Fibroblast of skin of abdomen (primary cell): Measurements from ENCODE around the gene BGLAP.
A peak's percentile ranks its signal among the peaks of the same experiment; 100 is the strongest.

Experiments used
- DNase-seq: peaks from one replicate; pipeline ENCODE4 v3.0.0-alpha.2; 2013

The BGLAP gene

DNA sequence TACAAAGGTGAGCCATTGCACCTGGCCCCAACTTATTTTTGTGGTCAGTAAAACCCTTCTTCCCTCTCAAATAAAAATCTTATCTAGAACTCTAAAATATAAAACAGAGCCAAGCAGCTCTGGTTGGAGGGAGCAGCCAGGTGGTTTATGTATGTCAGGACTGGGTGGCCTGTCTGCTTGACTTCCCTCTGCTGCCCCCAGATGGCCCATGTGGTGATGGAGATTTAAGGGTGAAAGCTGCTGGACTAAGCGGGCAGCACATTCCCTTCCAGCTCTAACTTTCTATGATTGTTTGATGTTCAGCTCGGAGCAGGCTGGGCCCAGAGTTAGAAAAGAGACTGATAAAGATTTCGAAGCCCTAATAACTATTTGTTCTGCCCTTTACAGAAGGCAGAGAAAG, 17.8 kb downstream of the BGLAP start:
- no peak for DNase-seq

DNA sequence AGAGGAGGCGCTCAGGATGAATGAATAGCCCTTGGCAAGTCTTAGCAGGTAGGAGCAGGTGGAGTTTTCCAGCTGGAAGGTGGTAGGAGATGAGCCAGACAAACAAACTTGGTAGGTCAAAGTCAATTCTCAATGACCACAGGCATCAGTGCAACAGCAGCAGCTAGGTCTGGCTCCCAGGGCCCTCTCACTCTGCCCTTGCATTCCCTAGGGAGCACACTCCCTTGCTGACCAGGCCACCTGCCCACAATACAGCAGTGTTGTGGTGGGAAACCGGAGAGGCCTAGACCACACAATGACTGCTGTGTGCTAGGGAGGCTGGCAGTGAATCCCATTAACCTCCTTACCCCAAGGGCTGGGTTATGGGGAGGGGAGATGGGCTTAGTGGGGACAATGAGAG, 18.9 kb downstream of the BGLAP start:
- no peak for DNase-seq

DNA sequence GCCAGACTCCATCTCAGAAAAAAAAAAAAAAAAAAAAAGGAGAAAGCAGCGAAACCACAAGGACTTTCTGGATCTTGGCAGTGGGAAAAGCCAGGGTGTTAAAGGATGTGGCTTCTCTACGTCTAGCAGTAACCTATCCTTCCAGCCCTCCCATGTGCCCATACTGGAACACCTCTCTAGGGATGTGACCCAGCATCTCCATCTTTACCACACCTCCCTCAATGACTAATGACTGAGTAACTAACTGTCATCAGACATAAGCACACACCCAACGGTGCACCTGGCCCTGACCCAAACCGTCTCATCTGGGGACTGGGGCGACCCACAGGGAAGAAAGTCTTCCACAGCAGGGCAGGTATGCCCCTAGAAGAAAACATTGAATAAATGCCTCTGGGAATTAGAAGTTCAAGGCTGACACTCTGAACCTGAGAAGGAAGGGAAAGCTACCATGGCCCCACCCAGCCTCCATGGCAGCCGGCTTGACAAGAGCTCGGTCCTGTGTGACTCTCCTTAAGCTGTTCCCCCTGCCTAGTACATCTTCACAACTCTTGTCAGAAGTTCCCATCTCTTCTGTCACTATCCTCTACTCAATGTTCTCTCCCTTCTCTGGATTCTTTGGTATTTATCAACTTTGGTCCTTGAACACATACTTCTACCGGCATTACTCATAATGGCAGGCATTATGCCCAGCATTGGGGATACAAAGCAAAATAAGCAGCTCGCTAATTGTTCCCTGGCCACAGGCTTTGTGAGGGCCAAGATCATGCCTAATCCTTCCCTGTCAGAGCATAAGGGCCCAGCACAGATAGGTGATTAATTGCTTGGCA, 20.7 kb downstream of the BGLAP start:
- peak; percentile 78 for DNase-seq

DNA sequence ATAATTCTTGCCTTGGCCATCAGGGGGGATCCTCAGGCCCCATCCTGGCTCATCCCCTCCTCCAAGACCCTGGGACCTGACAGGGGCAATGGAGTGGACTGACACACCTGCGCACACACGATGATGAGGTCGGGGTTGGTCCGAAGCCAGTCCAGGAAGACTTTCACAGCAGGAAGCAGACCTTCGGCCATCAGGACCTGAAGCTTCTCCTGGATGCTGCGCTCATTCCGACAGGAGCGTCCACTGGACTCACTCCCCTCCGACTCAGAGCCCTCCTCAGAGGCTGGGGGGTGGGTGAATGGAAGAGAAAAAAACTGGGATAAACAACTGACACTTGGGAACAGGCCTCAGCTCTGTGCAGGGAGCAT, 21.3 kb downstream of the BGLAP start:
- DNase-seq: no peak

DNA sequence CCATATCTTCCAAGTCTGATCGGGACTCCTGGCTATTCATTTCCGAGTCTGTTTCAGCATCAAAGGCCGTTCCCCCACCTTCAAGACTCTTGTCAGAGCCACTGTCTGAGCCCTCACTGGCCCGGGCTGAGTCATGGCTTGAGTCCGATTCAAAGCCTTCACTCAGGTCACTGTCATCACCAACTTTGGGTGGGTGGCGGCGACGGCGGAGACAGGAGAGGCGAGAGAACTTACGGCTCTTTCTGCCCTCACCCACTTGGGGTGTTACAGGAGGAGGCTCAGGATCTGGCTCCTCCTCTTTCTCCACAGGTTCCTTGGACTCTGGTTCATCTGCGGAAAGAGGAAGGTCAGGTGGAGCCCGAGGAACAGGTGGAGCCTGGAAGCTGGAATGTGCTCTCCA, 24.1 kb downstream of the BGLAP start:
- no peak for DNase-seq

DNA sequence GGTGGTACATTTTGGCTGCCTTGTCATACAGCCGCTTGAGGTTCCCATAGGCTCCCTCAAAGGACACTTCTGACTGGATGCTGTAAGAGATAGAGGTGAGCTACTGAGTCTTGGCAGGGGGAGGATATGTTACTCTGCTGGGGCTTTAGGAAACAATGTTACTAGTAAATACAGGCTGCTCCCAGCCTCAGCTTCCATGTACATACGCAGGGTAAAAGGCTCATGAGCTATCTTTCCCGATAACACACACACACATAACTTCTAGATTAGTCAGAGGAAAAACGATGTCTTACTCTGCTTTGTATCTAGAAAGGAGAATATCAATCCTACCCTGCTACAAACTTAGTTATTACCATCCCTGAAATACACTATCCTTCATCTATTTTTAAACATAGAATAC, 26.4 kb downstream of the BGLAP start:
- DNase-seq: no peak

DNA sequence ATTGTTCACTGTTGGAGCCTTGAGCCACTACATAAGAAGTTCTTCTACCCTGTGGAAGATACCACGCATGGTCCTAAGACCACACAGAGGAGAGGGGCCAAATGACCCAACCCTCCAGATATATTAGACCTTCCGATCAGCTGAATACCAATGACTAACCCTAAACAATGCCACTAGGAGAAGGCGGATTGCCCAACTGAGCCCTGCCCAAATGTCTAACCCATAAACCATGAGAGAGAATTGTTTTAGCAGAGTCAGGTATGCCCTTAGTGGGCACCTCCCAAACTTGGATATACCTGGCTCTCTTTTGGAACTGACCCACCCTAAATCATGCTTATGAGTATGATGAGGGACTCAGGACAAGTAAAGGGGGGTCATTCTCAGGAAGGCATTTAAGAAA, 28.3 kb downstream of the BGLAP start:
- no peak for DNase-seq

DNA sequence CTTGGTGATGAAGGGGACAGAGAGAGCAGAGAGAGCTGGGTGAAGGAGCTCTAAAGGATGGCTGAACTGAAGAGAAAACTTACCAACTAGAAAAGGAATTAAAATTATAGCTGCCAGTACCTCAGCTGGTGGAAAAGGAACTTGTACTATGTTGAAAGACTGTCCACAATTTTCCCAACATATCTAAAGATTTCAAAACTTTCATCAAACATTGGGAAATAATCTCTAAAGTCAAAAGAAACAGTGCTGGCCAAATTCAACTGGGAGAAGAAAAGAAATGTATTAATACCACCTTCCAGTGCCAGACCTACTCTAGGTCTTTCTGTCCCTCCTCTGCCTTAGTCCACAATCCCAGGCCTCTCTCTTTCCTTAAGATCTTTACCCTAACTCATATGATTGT, 34.5 kb downstream of the BGLAP start:
- no peak for DNase-seq

DNA sequence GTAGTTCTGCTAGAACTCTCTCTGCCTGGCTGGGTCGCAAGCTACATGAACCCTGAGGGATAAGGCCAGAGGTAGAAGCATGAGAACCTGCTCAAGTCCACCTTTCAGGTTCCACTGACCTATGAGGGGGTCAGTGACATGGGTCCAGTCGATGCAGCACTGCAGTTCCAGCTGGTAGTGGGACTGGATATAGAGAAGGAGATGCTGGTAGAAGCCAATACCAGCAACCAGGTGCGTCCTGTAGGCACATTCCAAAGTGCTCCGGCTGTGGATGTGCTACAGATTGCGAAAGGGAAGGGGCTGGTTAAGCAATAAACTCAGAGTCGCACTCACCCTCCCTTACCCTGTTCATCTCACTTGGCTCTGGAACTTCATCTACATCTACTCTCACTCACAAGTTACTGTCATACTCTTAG, 35.0 kb downstream of the BGLAP start:
- DNase-seq: no peak

DNA sequence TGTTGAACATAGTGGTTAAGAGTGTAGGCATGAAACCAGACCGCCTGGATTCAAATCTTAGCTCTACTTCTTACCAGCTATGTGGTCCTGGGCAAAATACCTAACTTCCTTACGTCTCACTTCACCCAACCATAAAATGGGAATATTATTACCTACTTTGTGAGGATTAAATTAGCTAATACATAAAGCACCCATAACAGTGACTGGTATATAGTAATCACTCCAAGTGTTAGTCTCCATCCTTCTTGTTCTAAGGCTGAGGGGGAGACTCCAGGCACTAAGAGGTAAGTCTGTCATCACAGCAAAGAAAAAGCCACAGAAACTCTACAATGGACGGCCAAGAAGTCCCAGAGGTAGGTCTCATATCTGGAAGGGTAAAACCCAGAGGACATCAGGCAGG, 37.9 kb downstream of the BGLAP start:
- DNase-seq: no peak

DNA sequence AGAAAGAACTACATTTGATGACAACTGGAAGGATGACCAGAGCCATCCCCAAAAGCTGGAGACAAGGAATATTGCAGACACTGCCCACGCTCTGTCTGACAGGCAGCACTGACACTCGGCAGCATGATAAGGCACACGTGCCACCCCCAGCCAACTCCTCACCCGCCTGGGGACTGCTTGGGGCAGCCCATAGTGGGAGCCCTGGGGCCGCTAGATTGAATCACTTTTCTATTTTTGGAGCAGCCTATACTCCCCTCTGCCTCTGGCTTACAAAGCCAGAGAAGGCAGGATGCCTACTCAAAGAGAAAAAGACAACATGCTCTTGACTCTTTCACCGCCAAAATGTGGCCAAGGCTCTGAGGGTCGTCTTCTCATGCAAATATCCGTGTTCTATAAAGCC, 39.3 kb downstream of the BGLAP start:
- DNase-seq: peak; percentile 17

DNA sequence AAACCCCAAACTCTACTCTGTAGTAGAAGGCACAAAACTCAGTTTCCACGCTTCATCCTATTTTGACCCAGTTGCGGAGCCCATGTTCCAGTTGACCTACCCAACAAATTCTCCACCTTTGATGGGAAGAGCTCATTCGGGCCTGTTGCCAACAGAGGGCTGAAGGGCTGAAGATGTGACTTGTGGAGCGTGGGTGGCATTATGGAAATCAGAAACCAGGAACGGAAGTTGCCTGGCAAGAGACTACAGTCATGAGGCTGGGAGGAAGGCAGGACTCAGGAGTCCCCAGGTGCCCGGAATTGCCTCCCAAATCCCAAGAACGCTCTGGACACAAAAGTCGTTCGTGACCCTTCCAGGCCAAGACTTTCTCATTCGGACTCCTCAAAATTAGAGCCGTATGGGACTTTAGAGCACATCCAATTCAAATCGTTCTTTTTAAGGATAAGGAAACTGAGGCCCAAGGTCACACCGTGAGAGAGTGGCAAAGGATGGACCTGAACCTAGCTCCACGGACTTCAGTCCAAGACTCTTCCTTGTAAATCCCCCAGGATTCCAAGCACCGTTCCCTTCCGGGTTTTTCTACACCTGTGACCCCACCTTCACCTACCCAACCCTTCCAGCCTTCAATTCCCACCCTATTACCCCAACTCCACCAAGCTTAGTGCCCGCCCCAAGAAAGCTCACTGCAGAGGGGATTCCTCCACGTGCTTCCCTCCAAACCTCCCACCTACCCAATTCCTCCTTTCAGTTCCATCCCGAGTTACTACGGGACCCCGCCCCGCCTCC, 39.9 kb downstream of the BGLAP start:
- no peak for DNase-seq

DNA sequence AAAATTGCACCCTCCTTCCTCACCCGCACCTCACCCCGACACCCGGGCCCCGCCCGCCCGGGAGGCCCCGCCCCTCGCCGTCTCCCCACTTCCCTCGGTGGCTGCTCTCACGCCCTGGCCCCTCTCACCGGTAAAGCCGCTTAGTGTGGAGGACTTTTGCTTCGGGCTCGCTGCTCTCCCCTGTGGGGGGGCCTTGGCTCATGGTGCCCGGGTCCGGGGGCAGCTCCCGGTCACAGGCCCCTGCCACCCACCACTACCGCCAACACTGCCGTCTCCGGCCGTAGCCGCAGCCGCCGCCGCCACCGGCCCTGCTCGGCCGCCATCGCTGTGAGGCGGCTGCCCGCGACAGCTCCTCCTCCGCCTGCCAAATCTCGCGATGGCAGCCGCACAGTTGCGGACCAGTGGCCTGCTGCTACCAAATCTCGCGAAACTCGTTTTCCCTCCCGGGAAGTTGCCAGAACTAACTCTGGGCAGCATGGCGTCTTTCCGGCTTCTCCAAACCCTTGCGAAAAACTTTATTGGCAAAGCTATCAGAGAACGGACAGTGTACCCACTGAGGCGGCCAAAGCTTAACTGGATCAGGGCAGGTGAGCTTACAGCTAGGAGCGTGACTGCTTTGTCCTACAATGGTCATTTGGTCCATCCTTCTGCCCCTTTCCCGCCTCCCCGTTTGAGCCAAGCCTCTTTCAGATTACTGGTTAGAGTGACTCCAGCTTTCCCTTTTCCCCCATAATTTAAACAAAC, 40.7 kb downstream of the BGLAP start, which contains the start of gene SMG5:
Gene SMG5 (minus strand): TSS at position 347 of the 744 bp plus-strand sequence. CDS start 145 bp downstream, at position 202.
- DNase-seq: peak; percentile 99

DNA sequence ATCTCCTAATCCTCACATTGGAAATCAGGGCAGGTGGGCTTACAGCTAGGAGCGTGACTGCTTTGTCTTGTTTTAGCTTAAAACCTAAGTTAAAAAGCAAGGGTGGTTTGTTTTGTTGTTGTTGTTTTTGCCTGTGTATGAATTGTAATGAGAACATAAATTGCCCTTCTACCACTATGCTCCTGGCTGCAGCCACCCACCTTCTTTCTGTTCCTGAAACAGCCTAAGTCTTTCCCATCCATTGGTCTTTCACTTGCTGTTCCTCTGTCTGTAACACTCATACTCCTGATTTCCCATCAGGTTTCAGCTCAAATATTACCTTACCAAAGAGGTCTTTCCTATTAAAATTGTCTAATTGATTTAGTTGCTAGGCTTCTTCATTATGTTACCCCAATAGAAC, 41.5 kb downstream of the BGLAP start:
- no peak for DNase-seq

DNA sequence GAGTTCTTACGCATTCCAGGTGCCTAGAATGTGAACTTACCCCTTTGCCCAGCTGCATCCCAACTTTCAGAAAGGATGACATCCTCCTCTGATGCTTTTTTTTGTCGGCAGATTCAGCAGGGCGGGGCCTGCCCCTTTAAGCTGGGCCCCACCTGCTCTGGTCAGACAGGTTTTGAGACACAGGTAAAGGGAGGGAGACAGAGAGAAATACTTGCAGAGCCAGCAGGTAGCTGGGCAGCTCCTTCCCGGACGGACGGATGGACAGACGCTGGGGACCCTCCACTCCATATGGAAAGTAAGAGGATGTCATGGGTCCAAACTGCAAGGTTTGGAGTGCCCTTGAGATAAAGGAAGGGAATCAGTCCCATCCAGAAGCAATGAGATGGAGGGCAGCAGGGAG, 42.1 kb downstream of the BGLAP start, which contains the start of gene TMEM79:
Gene TMEM79 (plus strand): TSS at position 214 of the 400 bp plus-strand sequence. CDS start 902 bp downstream, outside the sequence.
- no peak for DNase-seq

DNA sequence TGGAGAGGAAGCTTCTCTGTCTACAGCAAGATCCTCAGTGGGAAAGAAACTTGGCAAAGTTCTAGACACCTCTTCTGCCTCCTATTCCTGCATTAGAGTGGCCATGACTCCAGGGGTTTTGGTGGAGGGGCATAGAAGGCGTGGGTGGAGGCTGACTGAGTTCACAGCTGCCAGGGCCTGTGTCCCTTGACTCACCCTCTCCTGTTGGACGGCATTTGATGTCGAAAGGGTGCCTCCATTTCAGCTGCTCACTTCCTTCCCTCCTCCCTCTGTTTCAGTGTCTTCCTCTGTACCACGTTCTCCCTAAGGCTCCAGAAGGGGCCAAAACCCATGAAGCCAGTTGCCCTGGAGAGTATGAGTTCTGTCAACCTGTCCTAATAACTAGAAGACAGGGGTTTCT, 42.8 kb downstream of the BGLAP start:
- DNase-seq: no peak

DNA sequence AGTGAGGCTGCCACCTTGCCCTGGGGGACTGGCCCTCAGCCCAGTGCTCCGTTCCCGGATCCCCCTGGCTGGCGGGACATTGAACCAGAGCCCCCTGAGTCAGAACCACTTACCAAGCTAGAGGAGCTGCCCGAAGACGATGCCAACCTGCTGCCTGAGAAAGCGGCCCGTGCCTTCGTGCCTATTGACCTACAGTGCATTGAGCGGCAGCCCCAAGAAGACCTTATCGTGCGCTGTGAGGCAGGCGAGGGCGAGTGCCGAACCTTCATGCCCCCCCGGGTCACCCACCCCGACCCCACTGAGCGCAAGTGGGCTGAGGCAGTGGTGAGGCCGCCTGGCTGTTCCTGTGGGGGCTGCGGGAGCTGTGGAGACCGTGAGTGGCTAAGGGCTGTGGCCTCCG, 43.5 kb downstream of the BGLAP start:
- no peak for DNase-seq

DNA sequence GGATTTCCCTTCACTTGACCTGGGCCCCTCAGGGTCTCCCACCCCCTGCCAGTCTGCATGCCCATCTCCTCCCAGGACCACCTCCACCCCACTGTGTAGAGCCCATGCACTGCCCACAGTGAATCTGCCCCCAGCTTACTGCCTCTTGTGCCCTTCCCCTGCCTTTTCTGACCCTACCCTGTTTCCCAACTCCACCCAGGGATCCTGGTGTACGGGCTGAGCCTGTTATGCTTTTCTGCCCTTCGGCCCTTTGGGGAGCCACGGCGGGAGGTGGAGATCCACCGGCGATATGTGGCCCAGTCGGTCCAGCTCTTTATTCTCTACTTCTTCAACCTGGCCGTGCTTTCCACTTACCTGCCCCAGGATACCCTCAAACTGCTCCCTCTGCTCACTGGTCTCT, 44.1 kb downstream of the BGLAP start:
- no peak for DNase-seq

DNA sequence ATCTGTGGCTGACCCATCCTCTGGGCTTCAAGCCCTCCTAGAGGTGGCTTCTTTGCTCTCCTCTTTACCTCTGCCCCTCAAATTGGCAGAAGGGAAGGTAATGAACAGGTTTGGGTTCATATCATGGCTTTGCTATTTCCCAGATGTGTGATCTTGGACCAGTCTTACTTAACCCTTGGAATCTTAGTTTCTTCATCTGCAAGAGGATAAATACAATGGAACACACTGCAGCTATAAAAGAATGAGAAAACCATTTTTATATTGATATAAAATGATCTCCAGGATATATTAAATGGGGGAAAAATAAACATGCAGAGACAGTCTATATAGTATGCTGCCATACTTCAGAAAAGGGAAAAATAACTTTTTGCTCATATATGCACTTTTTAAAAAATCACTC, 47.9 kb downstream of the BGLAP start:
- no peak for DNase-seq

DNA sequence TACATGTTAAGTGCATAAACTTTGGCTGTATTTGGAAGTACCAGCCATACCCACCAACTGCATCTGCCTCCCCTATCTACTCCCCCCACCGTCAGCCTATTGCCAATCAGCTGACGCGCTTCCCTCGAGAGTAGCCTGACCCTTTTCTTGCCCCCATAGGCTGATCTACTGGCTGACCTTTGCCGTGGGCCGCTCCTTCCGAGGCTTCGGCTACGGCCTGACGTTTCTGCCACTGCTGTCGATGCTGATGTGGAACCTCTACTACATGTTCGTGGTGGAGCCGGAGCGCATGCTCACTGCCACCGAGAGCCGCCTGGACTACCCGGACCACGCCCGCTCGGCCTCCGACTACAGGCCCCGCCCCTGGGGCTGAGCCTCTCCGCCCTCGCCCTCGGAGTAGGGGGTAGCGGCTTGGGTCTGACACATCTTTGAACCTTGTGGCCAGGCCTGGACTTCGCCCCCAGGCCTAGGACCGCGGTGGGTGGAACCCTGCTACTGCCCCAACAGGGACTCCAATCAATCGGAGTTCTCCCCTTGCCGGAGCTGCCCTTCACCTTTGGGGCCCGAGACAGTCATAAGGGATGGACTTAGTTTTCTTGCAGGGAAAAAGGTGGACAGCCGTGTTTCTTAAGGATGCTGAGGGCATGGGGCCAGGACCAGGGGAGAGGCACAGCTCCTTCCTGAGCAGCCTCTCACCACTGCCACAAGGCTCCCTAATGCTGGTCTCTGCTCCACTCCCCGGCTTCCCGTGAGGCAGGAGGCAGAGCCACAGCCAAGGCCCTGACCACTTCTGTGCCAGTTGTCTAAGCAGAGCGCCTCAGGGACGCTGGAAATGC, 49.5 kb downstream of the BGLAP start:
- DNase-seq: peak; percentile 74
